G401 (cell line): ENCODE data around the gene CSTF2T. TPM values are rescaled to one million over a fixed set of nuclear protein-coding genes. Genes with fewer than 3 reads are reported as not detected.
A peak's percentile ranks its signal among the peaks of the same experiment; 100 is the strongest.

Experiments
- DNase-seq: peaks from one replicate; pipeline ENCODE4 v3.0.0-alpha.2; 2015; ENCODE audit warnings: low spot score
- in situ Hi-C: cut with HindIII; loops from 2 replicates; pipeline ENCODE4 v1.10.0; 2016; ENCODE audit warnings: low sequenced_read_pairs, mixed read lengths
- total RNA-seq: library from RNA; depleted of rRNA; stranded (reverse); fragments of >200 nt; shearing (Covaris generic); gene quantifications from 2 replicates; pipeline ENCODE4 v1.2.3, GENCODE V29; 2014

Gene CSTF2T
- total RNA-seq, 1 experiment from 2014 or later: 21.6 TPM

- DNase-seq: no peak
- in situ Hi-C loops: no loop called here
Observed at GRCh38 chr10:51658000-51658399, 41.4 kb downstream of the CSTF2T start.

- no peak for DNase-seq
- in situ Hi-C loops: no loop called here
Observed at GRCh38 chr10:51656503-51656902, 42.9 kb downstream of the CSTF2T start.

- peak; percentile 18 for DNase-seq
- in situ Hi-C loops: no loop called here
Observed at GRCh38 chr10:51654918-51655317, 44.5 kb downstream of the CSTF2T start.

GRCh38 chr10:51653025-51653424 lies 46.4 kb downstream of the CSTF2T start:
- in situ Hi-C loops: no loop called here
- DNase-seq: no peak

- DNase-seq: no peak
- in situ Hi-C loops: no loop called here
Observed at GRCh38 chr10:51651063-51651462, 48.3 kb downstream of the CSTF2T start.

GRCh38 chr10:51649064-51649463 lies 50.3 kb downstream of the CSTF2T start:
- no peak for DNase-seq
- in situ Hi-C loops: no loop called here
